HG03280 (cell line): ENCODE results near the gene SLC25A24.
A peak's percentile ranks its signal among the peaks of the same experiment; 100 is the strongest.
"Not testable (repeated sequence)": the region's sequence is repeated elsewhere in the genome, so short reads cannot be mapped to it uniquely, and the experiment has no call there.

Source experiments
- ATAC-seq: cut with Tn5 transposase; IDR thresholded peaks from one replicate; pipeline ENCODE4 v1.9.1; 2021; ENCODE audit warnings: mild to moderate bottlenecking, moderate library complexity; ENCODE audit not compliant: unreplicated experiment

SLC25A24 gene

DNA sequence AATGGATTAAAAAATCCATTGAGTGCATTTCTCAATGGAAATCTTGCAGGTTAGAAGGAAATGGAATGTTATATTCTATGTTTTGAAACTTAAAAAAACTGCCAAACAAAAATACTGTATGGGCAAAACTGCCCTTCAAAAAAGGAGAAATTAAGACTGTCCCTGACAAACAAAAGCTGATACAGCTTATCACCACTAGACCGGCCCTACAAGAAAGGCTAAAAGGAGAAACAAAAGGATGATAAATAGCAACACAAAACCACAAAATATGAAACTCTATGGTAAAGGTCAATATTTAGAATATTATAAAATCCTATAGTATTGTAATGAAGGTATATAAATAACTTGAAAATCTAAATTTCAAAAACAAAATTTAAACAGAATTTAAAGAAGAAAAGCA lies 60.0 kb downstream of the SLC25A24 start:
- ATAC-seq, result no peak

DNA sequence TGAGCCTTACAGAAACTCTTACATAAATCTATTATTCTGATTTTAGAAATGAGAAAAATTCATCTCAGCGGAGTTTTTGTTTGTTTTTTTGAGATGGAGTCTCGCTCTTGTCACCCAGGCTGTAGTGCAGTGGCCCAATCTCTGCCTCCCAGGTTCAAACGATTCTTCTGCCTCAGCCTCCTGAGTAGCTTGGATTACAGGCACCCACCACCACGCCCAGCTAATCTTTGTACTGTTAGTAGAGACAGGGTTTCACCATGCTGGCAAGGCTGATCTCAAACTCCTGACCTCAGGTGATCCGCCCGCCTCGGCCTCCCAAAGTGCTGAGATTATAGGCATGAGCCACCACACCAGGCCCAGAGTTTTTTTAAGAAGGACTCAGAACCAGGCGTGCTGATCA lies 60.6 kb downstream of the SLC25A24 start:
- not testable (repeated sequence) for ATAC-seq

DNA sequence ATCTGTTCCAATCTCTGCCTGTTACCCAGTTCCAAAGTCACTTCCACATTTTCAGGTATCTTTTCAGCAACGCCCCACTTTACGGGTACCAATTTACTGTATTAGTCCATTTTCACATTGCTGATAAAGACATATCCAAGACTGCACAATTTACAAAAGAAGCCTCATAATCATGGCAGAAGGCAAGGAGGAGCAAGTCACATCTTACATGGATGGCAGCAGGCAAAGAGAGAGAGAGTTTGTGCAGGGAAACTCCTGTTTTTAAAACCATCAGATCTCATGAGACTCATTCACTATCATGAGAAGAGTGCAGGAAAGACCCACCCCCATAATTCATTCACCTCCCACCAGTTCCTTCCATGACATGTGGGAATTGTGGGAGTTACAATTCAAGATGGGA lies 67.0 kb downstream of the SLC25A24 start:
- ATAC-seq, result not testable (repeated sequence)

DNA sequence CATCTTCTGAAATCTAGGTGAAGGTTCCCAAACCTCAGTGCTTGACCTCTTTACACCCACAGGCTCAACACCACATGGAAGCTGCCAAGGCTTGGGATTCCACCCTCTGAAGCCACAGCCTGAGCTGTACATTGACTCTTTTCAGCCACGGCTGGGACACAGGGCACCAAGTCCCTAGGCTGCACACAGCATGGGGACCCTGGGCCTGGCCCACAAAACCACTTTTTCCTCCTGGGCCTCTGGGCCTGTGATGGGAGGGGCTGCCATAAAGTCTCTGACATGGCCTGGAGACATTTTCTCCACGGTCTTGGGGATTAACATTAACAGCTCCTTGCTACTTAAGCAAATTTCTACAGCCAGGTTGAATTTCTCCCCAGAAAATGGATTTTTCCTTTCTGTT lies 67.8 kb downstream of the SLC25A24 start:
- ATAC-seq, result not testable (repeated sequence)

DNA sequence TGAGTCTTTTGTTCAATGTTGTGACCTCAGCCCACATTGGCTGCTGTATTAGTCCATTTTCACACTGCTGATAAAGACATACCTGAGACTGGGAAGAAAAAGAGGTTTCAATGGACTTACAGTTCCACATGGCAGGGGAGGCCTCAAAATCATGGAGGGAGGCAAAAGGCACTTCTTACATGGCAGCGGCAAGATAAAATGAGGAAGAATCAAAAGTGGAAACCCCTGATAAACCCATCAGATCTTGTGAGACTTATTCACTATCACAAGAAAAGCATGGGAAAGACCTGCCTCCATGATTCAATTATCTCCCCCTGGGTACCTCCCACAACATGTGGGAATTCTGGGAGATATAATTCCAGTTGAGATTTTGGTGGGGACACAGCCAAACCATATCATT lies 68.9 kb downstream of the SLC25A24 start:
- not testable (repeated sequence) for ATAC-seq

DNA sequence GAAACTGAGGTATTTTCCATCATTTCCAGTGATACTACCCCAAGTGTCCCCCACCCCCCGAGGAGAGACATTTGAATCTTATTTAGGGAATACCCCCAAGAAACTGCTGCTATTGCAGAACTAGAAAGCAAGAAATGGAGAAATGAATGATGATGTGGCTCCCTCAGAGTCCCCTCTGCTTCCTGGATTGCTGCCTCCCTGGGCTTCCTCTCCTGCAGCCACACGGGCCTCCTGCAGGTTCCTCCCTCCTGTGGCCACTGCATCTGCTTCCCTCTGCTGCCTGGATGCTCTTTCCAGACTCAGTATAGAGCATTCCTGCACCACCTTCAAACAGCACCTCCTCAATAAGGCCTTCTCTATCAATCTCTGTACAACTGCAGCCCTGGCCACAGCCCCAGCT lies 69.3 kb downstream of the SLC25A24 start:
- no peak for ATAC-seq

DNA sequence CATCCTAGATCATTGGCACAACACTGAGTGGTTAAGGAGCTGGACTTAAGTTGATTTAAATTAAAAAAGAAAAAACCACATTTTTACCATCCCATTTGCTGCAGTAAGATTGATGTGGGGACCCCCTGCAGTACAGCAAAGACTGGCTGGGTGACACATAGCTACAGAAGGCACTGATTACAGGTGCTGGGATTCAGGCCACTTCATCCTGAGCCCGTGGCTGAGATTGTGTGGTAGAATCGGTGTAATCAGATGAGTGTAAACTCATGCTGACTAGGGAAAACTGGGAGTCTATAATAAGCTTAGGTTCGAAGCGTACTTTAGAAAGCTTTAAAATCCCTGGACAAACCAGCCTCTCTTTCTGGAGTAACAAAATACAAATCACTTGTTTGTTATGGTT lies 70.1 kb downstream of the SLC25A24 start:
- no peak for ATAC-seq

DNA sequence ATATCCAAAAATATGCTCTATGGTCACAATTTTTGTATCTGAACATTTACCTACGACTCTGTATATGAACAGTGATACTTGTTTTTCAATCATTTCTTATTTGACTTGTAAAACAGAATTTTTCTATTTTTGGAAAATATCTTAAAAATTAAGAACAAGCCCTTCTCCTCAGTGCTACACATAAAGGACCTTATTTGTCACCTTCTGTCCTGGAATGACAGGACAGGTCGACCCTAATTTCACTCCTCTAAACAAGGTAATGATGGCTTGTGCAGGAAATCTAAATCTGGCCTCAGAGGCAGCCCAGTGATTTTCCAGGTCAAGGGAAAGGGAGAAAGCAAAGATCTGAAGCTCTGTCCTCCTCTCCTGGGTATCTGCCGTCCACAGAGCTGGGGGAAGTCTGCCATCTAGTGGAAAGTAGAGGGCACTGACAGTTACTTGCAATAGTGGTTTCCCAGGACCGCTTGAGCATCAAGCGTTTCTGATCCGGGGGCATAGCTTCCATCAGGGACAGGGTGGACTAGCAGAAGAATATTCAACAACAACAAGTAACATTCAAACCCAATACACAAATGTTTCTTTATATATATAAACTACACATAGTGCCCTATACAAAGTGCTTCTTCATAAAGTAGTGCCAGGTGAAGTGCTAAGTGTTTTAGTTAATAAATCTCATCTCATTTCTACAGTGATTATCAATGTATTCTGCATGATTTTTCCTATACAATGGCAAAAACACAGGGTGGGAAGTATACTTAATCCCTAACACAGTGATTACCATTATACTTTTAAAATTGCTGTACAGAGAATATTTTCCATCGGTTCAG lies 74.6 kb downstream of the SLC25A24 start:
- ATAC-seq, result peak; percentile 91

DNA sequence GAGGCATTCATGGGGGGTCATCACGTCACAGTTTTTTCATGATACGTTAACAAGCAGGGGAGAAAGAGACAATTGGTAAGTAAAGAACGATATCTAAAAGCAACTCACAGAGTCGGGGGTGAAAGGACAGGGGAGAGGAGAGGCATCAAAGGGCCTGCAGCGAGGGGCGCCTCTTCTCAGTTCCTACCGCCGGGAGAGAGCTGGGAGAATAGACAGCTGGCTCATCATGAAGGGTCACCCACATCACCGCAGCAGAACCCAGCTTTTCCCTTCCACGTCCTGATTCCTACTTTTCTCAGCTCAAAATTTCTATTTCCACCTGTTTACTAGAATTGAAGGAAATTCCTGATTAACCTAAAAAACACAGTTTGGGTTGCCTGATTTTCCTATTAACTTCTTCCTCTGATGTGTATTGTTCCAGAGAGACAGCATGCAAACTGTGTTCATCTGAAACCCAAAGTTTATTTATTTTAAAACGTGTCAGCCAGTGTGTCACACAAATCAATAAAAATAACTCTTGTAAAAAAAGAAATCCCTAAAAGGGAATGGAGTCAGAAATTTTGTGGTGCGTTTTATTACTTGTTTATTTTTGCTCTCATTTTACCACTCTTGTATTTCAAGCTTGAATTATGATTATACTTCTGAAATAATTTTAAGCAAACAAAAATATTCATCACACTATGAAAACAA lies 75.4 kb downstream of the SLC25A24 start:
- ATAC-seq, result no peak

DNA sequence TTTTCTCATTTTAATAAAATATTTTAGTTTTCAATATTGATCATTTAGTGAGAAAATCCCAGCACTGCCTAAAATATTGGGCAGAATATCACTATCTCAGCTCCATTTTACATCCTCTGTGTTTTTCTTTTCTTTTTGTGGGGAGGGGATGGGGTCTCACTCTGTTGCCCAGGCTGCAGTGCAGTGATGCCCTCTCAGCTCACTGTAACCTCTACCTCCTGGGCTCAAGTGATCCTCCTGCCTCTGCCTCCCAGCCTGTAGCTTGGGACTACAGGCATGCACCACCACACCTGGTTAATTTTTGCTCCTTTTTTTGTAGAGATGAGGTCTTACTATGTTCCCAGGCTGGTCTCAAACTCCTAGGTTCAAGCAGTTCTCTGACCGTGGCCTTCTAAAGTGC lies 76.1 kb downstream of the SLC25A24 start:
- ATAC-seq, result no peak

DNA sequence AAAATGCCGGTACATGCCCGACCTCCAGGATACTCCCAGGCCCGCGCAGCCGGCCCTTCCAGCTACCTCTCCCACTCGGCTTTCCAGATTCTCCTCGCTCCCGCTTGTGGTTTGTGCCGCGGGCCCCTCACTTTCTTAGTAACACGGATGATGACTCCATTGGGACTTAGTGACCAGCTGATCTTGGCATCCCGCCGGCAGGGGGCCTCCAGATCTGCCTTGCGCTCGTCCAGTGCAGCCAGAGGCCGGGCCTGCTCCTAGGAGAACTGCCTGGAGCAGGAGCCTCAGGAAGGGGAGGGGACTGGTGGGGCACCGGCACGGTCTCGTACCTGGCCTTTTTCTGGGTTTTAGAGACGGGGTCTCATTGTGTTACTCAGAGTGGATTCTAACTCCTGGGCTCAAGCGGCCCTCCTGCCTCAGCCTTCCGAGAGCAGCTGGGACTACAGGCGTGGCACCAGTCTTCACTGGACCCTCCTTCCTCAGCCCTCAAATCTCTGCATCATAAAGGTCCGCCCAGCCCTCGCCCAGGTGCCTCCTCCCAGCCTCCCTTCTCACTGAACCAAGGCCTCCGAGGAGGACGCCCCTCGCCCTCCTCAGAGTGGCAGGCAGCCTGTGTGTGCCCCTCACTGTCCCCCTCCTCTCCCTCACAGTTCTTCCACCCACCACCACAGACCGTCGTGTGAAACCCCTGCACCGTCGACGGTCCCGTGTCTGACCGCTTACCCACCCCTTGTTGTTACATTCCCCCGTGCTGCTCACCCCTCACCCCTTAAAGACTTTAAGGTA lies 78.6 kb downstream of the SLC25A24 start:
- no peak for ATAC-seq

DNA sequence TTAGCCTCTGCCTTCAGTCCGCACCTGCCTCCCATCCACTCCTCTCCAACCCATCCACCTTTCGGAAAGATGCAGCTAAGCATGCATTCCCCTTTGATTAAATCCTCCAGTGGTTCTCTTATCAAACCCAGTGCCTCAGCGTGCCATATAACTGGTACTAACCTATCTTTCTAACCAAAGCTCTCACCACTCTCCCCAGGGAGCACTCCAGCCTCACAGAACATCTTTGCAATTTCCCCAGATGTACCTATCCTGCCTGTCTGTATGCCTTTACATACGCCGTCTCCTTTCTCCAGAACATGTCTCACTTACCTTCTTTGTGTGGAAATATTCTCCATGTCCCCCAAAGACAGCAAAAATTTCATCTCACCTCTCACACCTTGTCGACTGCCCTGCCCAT lies 80.0 kb downstream of the SLC25A24 start:
- ATAC-seq, result no peak

DNA sequence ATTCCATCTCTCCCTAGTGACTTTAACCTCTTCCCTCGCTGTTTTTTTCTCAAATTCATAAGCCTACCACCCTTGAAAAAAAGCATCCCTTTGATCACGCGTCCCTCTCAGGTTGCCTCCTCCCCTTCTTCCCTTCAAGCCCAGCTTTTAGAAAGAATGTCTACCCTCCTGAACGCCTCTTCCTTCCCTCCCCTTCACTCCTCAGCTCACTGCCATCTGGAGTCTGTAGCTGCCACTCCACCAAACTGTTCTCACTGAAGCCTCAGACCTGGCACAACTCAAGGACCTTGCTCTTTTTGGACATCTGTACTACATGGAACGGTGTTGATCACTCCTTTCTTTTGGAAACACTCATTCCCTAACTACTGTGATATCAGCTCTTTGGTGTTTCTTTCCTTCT lies 80.6 kb downstream of the SLC25A24 start:
- ATAC-seq, result no peak

DNA sequence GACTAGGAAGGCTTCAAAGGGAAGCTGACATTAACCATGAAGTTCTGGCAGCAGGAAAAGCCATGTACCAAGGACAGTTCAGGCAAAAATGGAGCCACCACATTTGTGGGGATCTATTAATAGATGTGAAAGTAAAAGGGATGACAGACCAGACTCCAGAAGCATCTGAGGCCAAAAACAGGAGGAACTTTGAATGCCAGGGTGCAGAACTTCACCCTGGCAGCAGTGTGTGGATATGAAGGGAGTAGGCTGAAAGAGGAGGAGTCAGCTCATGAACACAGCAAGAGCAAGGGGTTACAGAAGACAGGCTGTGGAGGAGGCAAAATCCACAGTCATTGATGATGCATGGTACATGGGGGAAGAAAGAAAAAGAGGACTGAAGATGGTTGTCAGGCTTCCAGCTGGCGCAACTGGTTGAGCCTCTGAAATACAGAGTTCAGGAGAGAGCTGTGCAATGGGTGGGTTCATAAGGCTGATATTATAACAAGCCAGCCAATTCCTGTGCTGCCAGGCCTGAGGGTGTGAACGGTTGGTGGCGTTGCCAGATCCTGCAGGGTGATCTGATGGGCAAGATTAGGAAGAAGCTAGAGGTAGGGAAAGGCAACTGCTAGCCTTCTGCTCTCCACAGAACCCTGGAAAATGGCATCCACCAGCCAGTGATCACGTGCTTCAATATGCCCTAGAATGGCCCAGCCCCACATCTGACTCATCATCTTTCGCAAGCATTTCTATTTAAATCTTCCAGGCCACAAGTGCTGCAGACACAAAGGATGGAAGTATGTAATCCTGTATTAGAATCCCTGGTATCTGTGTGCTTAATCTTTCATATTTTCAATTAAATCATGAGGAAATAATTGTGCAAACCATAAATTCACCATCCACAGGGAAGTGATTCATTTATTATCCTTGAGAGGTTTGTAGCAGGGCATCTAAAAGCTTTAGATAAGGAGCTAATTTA lies 81.9 kb downstream of the SLC25A24 start:
- ATAC-seq, result no peak

DNA sequence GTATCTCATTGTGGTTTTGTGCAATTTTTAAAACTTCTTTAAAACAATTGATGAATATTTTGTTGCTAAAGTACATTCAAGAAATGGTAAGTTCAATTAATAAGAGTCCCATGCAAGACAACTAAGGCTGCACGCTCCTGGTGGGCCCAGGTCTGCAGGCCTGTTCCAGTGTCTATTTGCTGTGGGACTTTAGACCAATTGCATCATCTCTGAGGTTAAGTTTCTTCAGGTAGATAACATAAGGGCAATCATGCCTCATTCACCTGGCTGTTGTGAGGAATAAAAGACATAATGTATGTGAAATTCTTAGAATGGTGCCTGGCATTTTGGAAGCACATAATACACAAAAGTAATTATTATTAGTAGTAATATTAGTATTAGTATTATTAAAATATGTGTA lies 82.9 kb downstream of the SLC25A24 start:
- no peak for ATAC-seq

DNA sequence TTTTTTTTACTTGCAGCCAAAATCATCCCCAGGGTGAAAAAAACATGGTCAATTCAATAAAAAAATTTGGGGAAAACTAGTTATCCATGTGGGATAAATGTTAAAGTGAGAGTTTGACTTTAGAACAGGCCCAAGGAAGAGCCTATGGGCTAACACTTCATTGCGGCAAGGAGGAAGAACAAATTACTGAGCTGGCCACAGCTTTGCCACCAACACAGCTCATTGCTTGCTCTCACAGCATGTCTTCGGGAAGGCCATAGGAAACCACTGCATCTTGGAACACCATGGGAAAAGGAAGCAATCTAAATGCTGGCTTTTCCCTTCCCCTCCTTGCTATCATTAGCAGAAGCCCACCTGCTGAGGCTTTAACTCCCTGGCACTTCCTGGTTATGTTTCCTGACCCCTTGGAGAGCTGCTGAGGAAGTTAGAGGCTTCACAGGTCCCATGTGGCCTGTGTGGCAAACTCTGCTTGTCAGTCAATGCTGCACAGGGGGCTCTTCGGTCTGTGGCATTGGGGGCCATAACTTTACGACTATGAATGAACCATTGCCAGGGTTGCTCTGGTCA lies 86.0 kb downstream of the SLC25A24 start:
- ATAC-seq, result no peak

DNA sequence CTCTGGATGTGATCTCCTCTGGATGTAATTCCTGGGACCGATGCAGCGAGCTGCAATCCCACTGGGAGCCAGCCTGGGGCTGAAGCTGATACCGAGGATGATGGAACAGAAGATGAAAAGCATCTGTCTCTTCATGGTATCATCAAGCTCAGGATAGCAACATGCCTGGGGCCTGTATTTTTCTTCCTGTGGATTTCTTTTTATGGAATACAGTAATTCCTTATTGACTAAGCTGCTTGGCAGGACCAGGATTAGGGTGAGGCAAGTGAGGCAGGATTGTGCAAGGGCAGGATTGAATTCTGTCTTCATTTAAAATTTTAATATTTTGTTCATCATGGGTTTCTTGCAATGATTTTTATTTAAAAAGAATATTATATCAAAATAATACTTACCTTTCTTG lies 86.6 kb downstream of the SLC25A24 start:
- ATAC-seq, result no peak

DNA sequence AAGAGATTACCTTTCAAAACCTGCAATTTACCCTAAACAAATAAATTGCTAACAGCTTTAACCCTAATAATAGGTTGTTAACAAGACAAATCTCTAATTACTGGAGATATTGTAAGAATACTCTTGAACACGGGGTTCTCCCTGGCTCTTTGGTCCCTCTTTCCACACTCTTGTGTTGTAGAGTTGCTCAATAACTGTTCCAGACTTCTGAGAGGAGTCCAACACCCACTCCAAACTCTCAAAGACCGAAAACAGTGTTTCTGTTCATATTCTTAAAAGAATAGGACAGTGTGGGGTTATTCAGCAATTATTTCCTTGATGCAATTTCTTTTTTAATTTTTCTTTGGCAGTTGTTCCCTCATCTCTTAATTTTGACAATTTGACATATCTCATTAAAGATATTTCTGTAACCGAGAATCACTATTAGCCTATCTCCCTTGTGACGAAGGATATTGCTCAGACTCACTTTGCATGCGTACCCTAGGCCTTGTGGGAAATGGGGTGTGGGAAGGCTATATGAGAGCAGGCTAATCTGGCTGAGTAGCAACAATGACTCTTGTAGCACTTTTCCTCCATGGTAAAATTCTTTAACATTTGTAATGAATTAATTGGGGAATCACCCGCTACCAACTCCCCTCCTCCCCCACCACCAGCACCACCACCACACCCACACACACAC lies 90.7 kb downstream of the SLC25A24 start:
- no peak for ATAC-seq

DNA sequence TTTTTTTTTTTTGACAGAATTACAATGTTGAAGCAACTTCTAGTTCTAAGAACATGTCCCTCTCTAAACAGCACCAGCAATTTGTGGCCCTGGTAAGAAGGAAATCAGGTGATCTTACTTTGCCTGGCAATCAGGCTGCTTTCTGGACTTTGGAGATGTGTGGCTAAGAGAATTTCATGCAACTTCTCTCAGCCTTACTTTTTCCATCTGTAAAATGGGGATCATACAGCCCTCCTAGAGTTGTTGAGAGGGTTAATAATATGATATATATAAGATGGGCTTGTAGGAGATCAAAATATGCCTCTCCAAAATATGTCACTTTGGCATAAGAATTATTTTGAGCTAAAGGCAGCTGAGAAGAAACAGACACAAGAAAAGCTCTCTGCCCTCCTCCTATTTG lies 92.0 kb downstream of the SLC25A24 start:
- no peak for ATAC-seq

DNA sequence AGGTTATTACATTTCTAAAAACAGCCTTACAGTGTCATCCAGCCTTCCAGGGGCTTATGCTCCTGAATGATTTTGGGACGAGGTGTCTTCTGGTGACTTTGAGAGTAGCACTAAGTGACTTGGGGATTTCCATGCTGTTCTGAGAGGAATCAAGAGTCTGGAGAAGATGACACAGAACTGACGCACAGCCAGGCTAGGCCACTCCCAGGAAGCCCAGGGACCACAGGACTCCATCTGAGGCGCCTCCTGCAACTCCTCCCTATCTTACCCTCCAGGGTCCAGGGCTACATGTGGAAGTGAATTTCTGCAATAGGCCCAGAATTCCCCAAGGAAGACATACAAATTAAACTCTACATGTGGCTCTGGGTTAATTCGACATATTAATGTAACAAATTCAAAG lies 92.5 kb downstream of the SLC25A24 start:
- ATAC-seq, result no peak
